Measurements from ENCODE around the gene TMEM51.

TMEM51 gene

DNA sequence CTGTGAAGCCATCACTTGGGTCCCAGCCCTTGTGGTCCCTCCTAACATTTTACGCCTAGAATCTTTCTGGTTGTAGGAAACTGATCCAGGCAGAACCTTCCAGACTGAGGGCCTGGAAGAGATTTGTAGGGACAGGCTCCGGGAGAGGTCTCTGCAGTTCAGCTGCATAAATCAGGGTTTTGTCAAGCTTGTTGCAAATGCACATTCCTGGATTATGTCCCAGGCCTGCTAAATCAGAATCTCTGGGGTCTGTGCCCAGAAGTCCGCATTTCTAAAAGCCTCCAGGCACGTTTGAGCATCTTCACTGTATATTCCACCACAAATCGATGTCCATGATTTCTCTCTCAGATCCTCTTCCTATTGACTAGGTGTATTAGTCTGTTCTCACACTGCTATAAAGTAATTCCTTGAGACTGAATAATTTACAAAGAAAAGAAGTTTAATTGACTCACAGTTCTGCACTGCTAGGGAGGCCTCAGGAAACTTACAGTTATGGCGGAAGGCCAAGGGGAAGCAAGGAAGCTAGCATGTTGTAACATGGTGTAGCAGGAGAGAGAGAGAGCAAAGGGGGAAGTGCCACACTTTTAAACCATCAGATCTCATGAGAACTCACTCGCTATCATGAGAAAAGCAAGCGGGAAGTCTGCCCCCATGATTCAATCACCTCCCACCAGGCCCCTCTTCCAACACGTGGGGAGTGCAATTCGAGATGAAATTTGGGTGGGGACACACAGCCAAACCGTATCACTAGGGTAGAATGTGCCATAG lies 92.2 kb downstream of the TMEM51 start:
- peaks cover 78% of the 10 kb centered on the region for H3K4me1 Mint-ChIP-seq
- H3K36me3 Mint-ChIP-seq (ENCODE audit: low read depth), result no peaks in the 10 kb centered on the region
- peaks cover 38% of the 10 kb centered on the region for H3K27me3 Mint-ChIP-seq (ENCODE audit: low read depth, poor library complexity)
- no peak for DNase-seq
- peaks cover 12% of the 10 kb centered on the region for H3K9me3 Mint-ChIP-seq
- H3K4me3 Mint-ChIP-seq, result peak overlapping the region; percentile 77
- no peak for TF ChIP-seq CTCF (IDR thresholded peaks at IDR 0.05)
- H3K27ac Mint-ChIP-seq, result peak overlapping the region; percentile 21

- H3K9me3 Mint-ChIP-seq, result peaks cover 15% of the 10 kb centered on the region
- H3K27ac Mint-ChIP-seq, result peak within 1 kb of the TSS; percentile 81
- peaks cover 51% of the 10 kb centered on the region for H3K27me3 Mint-ChIP-seq (ENCODE audit: low read depth, poor library complexity)
- peak; percentile 87 for DNase-seq
- peaks cover 73% of the 10 kb centered on the region for H3K4me1 Mint-ChIP-seq
- no peaks in the 10 kb centered on the region for H3K36me3 Mint-ChIP-seq (ENCODE audit: low read depth)
- peak within 1 kb of the TSS; percentile 85 for H3K4me3 Mint-ChIP-seq
- no peak for TF ChIP-seq CTCF (IDR thresholded peaks at IDR 0.05)
Observed at GRCh38 chr1:15246960-15247614, 93.5 kb downstream of the TMEM51 start, which contains the start of gene FHAD1. Gene FHAD1, plus strand, starts transcription at chr1:15247223. Its CDS starts 4,562 bp downstream, at chr1:15251785.

DNA sequence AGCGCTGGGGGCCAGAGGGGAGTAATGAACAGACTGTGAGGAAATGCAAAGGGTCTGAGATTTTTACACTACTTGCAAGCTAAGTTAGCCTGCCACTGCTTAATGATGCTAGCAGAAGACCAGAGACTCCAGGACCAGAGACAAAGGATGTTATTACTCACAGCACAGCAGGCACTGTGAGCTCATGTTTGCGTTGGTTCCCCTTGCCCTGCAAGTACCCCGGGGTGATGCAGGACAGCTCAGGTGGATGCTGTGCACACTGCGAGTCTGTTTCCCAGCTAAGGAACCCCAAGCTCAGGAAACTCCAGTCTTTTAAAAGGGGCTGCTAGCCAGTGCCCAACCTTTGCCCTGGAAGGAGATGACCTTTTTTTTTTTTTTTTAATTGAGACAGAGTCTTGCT lies 94.7 kb downstream of the TMEM51 start:
- no peak overlapping the region for H3K4me3 Mint-ChIP-seq
- no peak for DNase-seq
- peaks cover 21% of the 10 kb centered on the region for H3K9me3 Mint-ChIP-seq
- H3K27me3 Mint-ChIP-seq (ENCODE audit: low read depth, poor library complexity), result peaks cover 58% of the 10 kb centered on the region
- H3K27ac Mint-ChIP-seq, result no peak overlapping the region
- H3K4me1 Mint-ChIP-seq, result peaks cover 65% of the 10 kb centered on the region
- H3K36me3 Mint-ChIP-seq (ENCODE audit: low read depth), result no peaks in the 10 kb centered on the region
- no peak for TF ChIP-seq CTCF (IDR thresholded peaks at IDR 0.05)

DNA sequence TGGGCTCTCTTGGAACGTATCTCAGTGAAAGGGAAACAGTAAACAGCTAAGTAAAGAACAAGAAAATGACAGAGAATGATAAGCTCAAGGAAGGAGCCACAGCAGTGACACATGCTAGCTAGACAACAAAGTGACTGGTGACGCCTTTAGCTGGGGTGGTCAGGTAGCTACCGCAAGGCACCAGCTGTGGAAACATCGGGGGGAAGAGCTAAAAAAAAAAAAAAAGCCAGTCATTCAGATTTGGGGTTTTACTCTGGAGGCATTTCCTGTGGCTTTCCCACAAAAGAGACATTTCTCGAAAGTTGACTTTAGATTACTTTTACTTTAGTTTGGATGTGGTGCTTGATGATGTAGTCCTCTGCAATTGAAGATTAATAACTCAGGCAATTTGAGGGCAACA lies 95.5 kb downstream of the TMEM51 start:
- no peak for TF ChIP-seq CTCF (IDR thresholded peaks at IDR 0.05)
- no peaks in the 10 kb centered on the region for H3K36me3 Mint-ChIP-seq (ENCODE audit: low read depth)
- H3K27ac Mint-ChIP-seq, result no peak overlapping the region
- peaks cover 21% of the 10 kb centered on the region for H3K9me3 Mint-ChIP-seq
- peaks cover 64% of the 10 kb centered on the region for H3K27me3 Mint-ChIP-seq (ENCODE audit: low read depth, poor library complexity)
- no peak for DNase-seq
- peaks cover 56% of the 10 kb centered on the region for H3K4me1 Mint-ChIP-seq
- peak overlapping the region; percentile 3 for H3K4me3 Mint-ChIP-seq

GRCh38 chr1:15251857-15252835 lies 98.6 kb downstream of the TMEM51 start:
- Mint-ChIP-seq H3K27me3 (ENCODE audit: low read depth, poor library complexity) (peaks cover 56% of the 10 kb centered on the region), H3K9me3 (peaks cover 12% of the 10 kb centered on the region), H3K4me1 (peaks cover 26% of the 10 kb centered on the region), H3K27ac (no peak overlapping the region), H3K4me3 (no peak overlapping the region), H3K36me3 (ENCODE audit: low read depth) (no peaks in the 10 kb centered on the region)
- DNase-seq, result no peak
- TF ChIP-seq CTCF (IDR thresholded peaks at IDR 0.05), result no peak
